Liver (tissue), 3 donors: Measurements from ENCODE around the gene HMX1.

Experiments used
- CTCF ChIP-seq: fragments of 150-350 bp; IDR thresholded peaks from 2 replicates; pipeline ENCODE4 v1.5.1; 2017; ENCODE audit warnings: improper control_type of control experiment, low read depth, low read length; ENCODE audit not compliant: missing input control
- GABPA ChIP-seq, 2 donors: IDR thresholded peaks in 1 of 2; conservative IDR thresholded peaks in 1 of 2; 2 replicates each; pipeline ENCODE4 v1.6.1; 2016; ENCODE audit warnings: antibody characterized with exemption in 2 of 2, mild to moderate bottlenecking in 1 of 2, moderate library complexity in 1 of 2
- JUND ChIP-seq, 2 donors: IDR thresholded peaks; 2 replicates each; pipeline ENCODE4 v1.6.1; 2016; ENCODE audit warnings: antibody characterized with exemption in 2 of 2
- NR2F2 ChIP-seq: IDR thresholded peaks from 2 replicates; pipeline ENCODE4 v1.6.1; 2016; ENCODE audit warnings: antibody characterized with exemption
- SP1 ChIP-seq: IDR thresholded peaks from 2 replicates; pipeline ENCODE4 v1.6.1; 2018; ENCODE audit warnings: antibody characterized with exemption, mild to moderate bottlenecking
- TF ChIP-seq, protein P1 (sequence below): IDR thresholded peaks from 2 replicates; pipeline ENCODE4 v1.6.1; 2016; ENCODE audit warnings: antibody characterized with exemption
- TF ChIP-seq, protein P2 (sequence below): IDR thresholded peaks from 2 replicates; pipeline ENCODE4 v1.6.1; 2016; ENCODE audit warnings: antibody characterized with exemption, mild to moderate bottlenecking
- donor health status: healthy.
- donor health status: healthy.

DNA sequence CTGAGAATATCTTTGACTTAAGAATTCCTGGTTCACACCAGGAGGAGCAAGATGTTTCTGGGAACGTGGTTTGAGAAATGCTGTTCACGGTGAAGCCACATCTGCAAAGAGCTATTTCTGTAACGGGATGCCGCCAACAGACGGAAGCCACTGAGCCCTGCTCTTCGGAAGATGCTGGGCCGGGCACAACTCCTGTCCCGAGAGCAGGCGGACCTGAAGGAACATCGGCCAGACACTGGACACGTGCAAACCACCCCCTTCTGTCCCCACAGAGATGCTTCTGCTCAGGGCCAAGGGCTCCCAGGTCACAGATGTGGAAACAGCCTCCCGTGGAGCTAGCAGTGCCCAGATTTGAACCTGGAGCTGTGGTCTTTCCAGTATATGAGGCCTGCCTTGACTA lies 24.3 kb downstream of the HMX1 start:
- TF ChIP-seq CTCF (no peak), JUND (IDR thresholded peaks at IDR 0.05) (no peak), GABPA (IDR thresholded peaks at IDR 0.05 in 1 of 2, conservative IDR thresholded peaks at IDR 0.05 in 1 of 2) (no peak), SP1 (no peak), NR2F2 (no peak)
- TF ChIP-seq, protein P1, sequence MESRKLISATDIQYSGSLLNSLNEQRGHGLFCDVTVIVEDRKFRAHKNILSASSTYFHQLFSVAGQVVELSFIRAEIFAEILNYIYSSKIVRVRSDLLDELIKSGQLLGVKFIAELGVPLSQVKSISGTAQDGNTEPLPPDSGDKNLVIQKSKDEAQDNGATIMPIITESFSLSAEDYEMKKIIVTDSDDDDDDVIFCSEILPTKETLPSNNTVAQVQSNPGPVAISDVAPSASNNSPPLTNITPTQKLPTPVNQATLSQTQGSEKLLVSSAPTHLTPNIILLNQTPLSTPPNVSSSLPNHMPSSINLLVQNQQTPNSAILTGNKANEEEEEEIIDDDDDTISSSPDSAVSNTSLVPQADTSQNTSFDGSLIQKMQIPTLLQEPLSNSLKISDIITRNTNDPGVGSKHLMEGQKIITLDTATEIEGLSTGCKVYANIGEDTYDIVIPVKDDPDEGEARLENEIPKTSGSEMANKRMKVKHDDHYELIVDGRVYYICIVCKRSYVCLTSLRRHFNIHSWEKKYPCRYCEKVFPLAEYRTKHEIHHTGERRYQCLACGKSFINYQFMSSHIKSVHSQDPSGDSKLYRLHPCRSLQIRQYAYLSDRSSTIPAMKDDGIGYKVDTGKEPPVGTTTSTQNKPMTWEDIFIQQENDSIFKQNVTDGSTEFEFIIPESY = no peak
- TF ChIP-seq, protein P2, sequence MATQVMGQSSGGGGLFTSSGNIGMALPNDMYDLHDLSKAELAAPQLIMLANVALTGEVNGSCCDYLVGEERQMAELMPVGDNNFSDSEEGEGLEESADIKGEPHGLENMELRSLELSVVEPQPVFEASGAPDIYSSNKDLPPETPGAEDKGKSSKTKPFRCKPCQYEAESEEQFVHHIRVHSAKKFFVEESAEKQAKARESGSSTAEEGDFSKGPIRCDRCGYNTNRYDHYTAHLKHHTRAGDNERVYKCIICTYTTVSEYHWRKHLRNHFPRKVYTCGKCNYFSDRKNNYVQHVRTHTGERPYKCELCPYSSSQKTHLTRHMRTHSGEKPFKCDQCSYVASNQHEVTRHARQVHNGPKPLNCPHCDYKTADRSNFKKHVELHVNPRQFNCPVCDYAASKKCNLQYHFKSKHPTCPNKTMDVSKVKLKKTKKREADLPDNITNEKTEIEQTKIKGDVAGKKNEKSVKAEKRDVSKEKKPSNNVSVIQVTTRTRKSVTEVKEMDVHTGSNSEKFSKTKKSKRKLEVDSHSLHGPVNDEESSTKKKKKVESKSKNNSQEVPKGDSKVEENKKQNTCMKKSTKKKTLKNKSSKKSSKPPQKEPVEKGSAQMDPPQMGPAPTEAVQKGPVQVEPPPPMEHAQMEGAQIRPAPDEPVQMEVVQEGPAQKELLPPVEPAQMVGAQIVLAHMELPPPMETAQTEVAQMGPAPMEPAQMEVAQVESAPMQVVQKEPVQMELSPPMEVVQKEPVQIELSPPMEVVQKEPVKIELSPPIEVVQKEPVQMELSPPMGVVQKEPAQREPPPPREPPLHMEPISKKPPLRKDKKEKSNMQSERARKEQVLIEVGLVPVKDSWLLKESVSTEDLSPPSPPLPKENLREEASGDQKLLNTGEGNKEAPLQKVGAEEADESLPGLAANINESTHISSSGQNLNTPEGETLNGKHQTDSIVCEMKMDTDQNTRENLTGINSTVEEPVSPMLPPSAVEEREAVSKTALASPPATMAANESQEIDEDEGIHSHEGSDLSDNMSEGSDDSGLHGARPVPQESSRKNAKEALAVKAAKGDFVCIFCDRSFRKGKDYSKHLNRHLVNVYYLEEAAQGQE = no peak
